Measurements from ENCODE around the gene ATP13A3. TPM values are rescaled to one million over a fixed set of nuclear protein-coding genes. Genes with fewer than 3 reads are reported as not detected.

ATP13A3 gene
- total RNA-seq, 1 experiment from 2014 or later: 121 TPM

DNA sequence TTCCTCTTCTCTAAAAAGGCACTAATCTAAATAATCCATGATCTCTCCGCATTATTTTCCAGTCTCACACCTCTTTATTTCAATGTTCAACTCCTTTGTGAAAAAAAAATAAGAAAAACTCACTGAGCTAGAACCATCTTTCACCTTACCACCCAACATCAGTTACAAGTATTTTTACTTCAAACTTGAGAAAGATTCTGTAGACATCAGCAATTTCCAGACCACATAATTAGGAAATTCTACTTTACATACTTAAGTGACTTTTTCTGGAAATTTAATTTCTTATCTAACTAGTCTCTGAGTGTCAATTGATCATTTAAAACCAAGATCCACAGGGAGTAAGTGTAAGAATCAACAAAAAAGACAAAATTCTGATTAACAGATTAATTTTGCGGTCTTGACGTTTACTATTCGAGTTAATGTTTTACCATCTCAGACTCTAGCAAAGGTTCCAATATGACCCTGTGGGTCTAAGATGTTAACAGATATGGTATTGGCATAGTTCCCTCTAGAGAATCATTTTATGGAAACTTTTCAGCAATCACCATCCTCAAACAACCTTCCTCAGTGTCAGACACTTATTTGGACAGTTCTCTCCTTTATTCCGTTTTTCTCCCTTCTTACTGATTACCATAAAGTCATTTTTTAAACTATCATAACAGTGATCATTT is 5.1 kb downstream of the ATP13A3 start:
- intact Hi-C loops (cut with micrococcal nuclease; ENCODE audit: unreplicated experiment): no loop called here
- peaks cover 14% of the 10 kb centered on the region for H3K36me3 ChIP-seq (ENCODE audit: insufficient read depth, low read length, poor library complexity, severe bottlenecking)
- CTCF ChIA-PET: no interaction called here

GRCh38 chr3:194481103-194481502 is 5.7 kb downstream of the ATP13A3 start:
- Histone ChIP-seq H3K36me3 (ENCODE audit: insufficient read depth, low read length, poor library complexity, severe bottlenecking) (peaks cover 14% of the 10 kb centered on the region), H3K4me1 (ENCODE audit: insufficient read depth, low read length, poor library complexity, severe bottlenecking) (peaks cover 44% of the 10 kb centered on the region), H3K27ac (ENCODE audit: low read depth, low read length, poor library complexity, severe bottlenecking) (peak overlapping the region; percentile 13), H3K4me3 (ENCODE audit: low read depth, low read length, poor library complexity, severe bottlenecking) (no peak overlapping the region), H3K9me3 (ENCODE audit: low read depth, low read length, poor library complexity, severe bottlenecking) (no peaks in the 10 kb centered on the region), H3K27me3 (replicated peaks; ENCODE audit: insufficient read depth, low read depth, low read length, poor library complexity) (no peaks in the 10 kb centered on the region)
- ChIA-PET CTCF (no interaction called here), POLR2A (ENCODE audit: low non-redundant PET) (no interaction called here)
- TF ChIP-seq, protein P1, sequence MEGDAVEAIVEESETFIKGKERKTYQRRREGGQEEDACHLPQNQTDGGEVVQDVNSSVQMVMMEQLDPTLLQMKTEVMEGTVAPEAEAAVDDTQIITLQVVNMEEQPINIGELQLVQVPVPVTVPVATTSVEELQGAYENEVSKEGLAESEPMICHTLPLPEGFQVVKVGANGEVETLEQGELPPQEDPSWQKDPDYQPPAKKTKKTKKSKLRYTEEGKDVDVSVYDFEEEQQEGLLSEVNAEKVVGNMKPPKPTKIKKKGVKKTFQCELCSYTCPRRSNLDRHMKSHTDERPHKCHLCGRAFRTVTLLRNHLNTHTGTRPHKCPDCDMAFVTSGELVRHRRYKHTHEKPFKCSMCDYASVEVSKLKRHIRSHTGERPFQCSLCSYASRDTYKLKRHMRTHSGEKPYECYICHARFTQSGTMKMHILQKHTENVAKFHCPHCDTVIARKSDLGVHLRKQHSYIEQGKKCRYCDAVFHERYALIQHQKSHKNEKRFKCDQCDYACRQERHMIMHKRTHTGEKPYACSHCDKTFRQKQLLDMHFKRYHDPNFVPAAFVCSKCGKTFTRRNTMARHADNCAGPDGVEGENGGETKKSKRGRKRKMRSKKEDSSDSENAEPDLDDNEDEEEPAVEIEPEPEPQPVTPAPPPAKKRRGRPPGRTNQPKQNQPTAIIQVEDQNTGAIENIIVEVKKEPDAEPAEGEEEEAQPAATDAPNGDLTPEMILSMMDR (conservative IDR thresholded peaks at IDR 0.05; ENCODE audit: low read depth, low read length): no peak
- TF ChIP-seq EZH2 (IDR thresholded peaks at IDR 0.05; ENCODE audit: borderline replicate concordance, low read depth, low read length, poor library complexity, severe bottlenecking): no peak
- BruUV-seq (replicated peaks): no TSS peak
- intact Hi-C loops (cut with micrococcal nuclease; ENCODE audit: unreplicated experiment): no loop called here
- DNase-seq (ENCODE audit: low spot score): no peak

More for the DNA sequence above, 5.1 kb downstream of the ATP13A3 start:
- POLR2A ChIA-PET (ENCODE audit: low non-redundant PET): no interaction called here
- H3K27me3 ChIP-seq (replicated peaks; ENCODE audit: insufficient read depth, low read depth, low read length, poor library complexity): no peaks in the 10 kb centered on the region
- no peaks in the 10 kb centered on the region for H3K9me3 ChIP-seq (ENCODE audit: low read depth, low read length, poor library complexity, severe bottlenecking)
- peaks cover 39% of the 10 kb centered on the region for H3K4me1 ChIP-seq (ENCODE audit: insufficient read depth, low read length, poor library complexity, severe bottlenecking)
- H3K27ac ChIP-seq (ENCODE audit: low read depth, low read length, poor library complexity, severe bottlenecking): no peak overlapping the region
- TF ChIP-seq, protein P1 (conservative IDR thresholded peaks at IDR 0.05; ENCODE audit: low read depth, low read length): no peak
- no peak overlapping the region for H3K4me3 ChIP-seq (ENCODE audit: low read depth, low read length, poor library complexity, severe bottlenecking)
- BruUV-seq (replicated peaks): no TSS peak
- no peak for DNase-seq (ENCODE audit: low spot score)

DNA sequence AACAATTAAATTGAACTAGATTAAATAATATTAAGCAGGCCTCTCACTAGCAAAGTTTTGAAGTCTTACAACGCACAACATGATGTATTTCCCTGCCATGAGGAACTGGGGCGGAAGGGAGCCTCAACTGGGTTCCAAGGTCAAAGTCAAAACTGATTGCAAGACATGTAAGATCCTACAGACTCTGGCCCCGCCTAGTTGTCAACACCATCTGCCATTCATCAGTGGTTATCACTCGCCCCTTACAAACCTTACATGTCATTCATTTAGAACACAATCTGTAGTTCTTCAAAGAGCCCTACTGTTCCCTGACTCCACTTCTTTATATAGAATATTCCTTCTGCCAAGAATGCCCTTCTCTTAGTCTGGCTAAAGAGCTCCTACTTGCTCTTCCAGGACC is 10.0 kb downstream of the ATP13A3 start:
- peaks cover 49% of the 10 kb centered on the region for H3K4me1 ChIP-seq (ENCODE audit: insufficient read depth, low read length, poor library complexity, severe bottlenecking)
- H3K27ac ChIP-seq (ENCODE audit: low read depth, low read length, poor library complexity, severe bottlenecking): peak overlapping the region; percentile 35
- no peaks in the 10 kb centered on the region for H3K27me3 ChIP-seq (replicated peaks; ENCODE audit: insufficient read depth, low read depth, low read length, poor library complexity)
- intact Hi-C loops (cut with micrococcal nuclease; ENCODE audit: unreplicated experiment): no loop called here
- POLR2A ChIA-PET (ENCODE audit: low non-redundant PET): no interaction called here
- TF ChIP-seq, protein P1 (conservative IDR thresholded peaks at IDR 0.05; ENCODE audit: low read depth, low read length): no peak
- no peak for TF ChIP-seq EZH2 (IDR thresholded peaks at IDR 0.05; ENCODE audit: borderline replicate concordance, low read depth, low read length, poor library complexity, severe bottlenecking)
- CTCF ChIA-PET: no interaction called here
- no peak overlapping the region for H3K4me3 ChIP-seq (ENCODE audit: low read depth, low read length, poor library complexity, severe bottlenecking)
- peaks cover 4% of the 10 kb centered on the region for H3K36me3 ChIP-seq (ENCODE audit: insufficient read depth, low read length, poor library complexity, severe bottlenecking)
- H3K9me3 ChIP-seq (ENCODE audit: low read depth, low read length, poor library complexity, severe bottlenecking): no peaks in the 10 kb centered on the region
- DNase-seq (ENCODE audit: low spot score): no peak
- BruUV-seq (replicated peaks): no TSS peak
